CD4-positive, alpha-beta T cell treated with Interleukin-10 for 1 hour (primary cell): Measurements from ENCODE around the gene TMEM183A.

Source experiments
- DNase-seq: peaks from one replicate; pipeline ENCODE4 v3.0.0-alpha.2; 2020

TMEM183A gene

DNA sequence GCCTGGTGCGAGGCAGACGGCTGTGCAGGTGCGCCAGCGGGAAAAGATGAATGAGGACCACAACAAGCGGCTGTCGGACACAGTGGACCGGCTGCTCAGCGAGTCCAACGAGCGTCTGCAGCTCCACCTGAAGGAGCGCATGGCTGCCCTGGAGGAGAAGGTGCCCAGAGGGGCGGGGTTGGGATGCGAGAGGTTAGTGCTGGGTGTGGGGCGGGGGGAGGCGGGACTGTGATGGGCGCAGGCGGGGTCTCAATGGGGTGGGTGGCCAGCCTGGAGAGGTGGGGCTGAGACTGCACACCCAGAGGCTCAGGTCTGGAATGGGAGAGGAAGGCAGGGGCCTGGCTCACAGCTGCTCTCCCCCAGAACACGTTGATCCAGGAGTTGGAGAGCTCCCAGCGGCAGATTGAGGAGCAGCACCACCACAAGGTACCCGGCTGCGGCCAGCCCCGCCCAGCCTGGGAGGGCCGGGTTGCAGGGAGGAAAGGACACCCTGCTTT, 41.4 kb downstream of the TMEM183A start:
- no peak for DNase-seq

DNA sequence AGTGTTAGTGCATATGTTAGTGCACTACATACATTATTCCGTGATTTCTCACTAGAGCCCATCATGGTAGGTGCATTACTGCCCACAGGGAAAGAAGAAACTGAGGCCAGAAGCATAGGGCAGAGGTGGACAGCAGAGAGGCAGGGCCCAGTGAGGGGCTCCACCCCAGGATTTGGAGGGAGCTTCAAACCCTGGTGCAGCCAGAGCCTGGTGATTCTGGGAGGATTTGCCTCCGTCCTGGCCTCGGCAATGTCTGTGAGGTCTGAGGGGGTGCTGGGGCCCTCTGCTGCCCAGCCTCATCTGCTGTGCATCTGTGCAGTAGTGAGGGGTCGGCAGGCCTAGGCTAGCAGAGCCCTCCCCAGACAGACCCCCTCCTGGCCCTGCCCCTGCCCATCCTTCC, 41.9 kb downstream of the TMEM183A start:
- no peak for DNase-seq

GRCh38 chr1:203049576-203050180, 42.5 kb downstream of the TMEM183A start:
- no peak for DNase-seq

DNA sequence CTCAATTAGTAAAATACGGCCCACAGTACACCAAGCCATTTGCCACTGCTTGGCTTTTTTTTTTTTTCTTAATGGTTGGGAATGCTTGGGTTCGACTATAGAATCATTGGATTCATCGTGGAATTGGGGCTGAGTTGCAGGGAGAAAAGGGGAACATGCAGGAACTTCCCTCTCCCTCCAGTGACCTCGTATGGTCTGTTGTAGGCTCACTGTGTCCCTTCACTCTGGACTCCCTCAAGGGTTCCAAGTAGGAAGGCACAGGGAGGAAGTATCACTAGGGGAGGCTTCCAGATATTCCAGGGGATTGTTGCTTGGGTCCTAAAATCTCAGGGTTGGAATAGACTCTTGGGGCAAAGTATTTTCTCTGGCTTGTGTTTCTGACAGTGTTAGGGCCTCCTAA, 43.7 kb downstream of the TMEM183A start:
- no peak for DNase-seq

DNA sequence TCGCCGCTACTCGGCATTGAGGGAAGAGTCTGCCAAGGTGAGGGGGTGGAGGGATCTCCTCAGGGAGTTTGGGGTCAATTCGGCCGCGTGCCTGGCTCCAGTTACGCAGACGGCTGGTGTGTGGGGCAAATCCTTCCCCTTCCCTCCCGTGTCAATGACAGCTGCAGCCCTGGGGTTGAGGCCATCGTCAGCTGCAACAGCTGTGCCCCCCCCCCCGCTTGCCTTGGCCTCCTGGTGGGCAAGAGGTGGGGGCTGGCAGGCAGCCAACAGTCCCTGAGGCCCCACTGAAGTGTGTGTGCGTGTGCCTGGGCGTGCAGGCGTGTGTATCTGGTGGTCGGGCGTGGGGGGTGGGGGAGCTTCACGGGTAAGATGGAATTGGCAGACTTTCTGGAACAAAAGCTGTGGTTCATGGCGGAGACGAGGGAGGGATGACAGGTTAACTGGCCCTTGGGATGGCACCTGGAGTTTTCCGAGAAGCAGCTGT, 44.7 kb downstream of the TMEM183A start:
- no peak for DNase-seq

DNA sequence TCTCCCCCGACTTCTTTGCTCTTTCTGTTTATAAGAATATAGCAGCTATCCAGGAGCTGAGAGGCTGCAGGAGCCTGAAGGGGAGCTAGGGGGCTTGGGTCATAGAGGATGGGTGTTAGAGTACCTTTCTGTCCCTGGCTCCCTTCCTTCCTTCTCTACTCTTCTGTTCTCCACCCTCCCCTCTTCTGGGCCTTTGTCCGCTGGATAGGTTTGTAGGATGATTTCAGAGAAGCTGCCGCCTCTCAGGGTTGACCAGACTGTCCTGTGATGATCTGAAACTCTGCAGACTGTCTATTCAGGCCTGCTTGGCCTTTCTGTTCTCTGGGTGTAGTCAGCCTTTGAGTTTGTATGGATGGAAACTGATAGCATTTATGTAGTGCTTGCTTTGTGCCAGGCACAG, 45.4 kb downstream of the TMEM183A start:
- DNase-seq, result no peak

GRCh38 chr1:203054184-203054583, 47.0 kb downstream of the TMEM183A start:
- no peak for DNase-seq

GRCh38 chr1:203054642-203055041, 47.5 kb downstream of the TMEM183A start:
- no peak for DNase-seq

- DNase-seq, result no peak
Observed at GRCh38 chr1:203055161-203055799, 48.1 kb downstream of the TMEM183A start.

DNA sequence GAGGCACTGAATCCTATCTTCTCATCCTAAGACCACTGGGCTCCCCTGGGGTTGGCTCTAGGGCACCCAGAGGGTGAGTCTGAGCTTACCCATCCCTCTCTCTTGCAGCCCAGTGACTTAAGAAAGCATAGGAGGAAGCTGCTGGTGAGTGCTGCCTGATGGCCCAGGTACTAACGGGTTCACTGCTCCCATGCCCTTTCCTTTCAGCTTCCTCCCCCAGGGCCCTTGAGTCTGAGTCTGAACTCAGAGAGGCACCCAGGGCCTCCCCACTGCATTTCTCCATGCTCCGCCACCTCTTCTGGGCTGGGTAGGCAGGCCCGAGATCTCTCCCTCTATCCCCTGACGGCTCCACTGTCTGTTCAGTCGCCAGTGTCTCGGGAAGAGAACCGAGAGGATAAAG, 48.8 kb downstream of the TMEM183A start:
- DNase-seq, result no peak

DNA sequence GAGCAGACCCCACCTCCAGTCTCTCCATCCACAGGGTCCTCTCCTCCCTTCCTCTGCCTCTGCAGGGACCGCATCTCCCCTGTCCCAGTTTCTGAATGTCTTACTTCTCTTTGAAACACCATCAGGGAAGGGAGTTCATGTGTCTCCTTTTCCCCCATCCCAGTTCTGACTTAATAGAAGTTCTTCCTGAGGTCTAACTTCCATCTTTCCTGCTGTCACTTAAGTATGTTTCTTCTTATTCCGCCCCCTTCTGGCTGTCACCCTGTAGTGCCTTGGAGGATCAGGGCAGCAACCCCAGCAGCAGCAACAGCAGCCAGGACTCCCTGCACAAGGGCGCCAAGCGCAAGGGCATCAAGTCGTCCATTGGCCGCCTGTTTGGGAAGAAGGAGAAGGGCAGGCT, 49.3 kb downstream of the TMEM183A start:
- DNase-seq, result no peak

DNA sequence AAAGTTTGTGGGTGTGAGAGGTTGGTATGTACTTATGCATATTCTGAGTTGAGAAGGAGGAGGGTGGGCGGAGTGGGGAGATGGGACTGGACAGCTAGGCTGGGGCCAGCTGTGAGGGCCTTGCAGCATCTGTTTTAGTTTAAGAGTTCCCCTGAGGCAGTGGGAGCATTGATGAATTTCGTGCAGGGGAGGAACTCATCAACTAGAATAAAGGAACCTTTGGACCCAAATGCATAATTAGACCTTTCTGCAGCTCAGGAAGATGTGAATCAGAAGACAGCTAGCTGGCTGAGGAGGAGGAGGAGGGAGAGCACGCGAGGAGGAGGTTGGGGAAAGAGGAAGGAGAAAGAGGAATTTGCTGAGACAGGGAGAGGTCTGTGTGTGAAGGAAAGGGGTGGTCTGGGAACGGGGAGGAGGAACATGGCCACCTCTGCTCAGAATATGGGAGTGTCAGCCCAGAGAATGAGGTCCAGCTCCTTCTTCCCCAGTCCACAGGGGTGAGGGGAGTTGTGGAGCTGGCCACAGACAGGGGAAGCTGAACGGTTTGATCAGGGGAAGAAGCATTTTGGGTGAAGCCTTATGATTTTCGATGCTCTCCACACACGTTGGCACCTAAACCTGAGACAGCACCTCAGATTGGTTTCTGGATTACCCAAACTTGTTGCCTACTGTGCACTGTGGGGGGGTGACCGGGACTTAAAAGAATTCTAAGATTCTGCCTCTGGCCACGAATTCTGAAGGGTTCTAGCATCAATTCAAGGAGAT, 50.9 kb downstream of the TMEM183A start:
- no peak for DNase-seq

GRCh38 chr1:203058676-203058935, 51.4 kb downstream of the TMEM183A start:
- DNase-seq, result no peak

- DNase-seq, result no peak
Observed at GRCh38 chr1:203059485-203059884, 52.3 kb downstream of the TMEM183A start.

- DNase-seq, result no peak
Observed at GRCh38 chr1:203060115-203060514, 52.9 kb downstream of the TMEM183A start.

- no peak for DNase-seq
Observed at GRCh38 chr1:203063287-203063686, 56.1 kb downstream of the TMEM183A start.

DNA sequence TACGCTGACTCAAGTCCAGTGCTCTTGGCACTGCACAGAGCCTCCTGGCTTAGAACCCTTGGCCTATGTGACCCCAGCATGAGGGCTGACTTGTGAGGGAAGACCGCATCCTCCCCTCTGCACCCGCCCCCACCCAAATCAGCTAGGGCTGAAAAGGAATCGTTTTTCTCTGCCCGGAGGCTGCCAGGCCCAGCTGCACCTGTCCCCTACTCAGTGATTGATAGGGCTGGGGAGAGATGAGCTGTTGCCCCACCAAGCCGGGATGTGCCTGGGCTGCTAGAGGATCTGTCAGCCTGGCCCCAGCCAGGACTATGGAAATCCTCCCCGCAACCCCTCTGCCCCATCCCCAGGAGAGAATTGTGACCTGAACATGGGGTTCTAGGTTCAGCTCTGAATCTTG, 58.0 kb downstream of the TMEM183A start:
- DNase-seq, result no peak

GRCh38 chr1:203065986-203066385, 58.8 kb downstream of the TMEM183A start:
- DNase-seq, result no peak

DNA sequence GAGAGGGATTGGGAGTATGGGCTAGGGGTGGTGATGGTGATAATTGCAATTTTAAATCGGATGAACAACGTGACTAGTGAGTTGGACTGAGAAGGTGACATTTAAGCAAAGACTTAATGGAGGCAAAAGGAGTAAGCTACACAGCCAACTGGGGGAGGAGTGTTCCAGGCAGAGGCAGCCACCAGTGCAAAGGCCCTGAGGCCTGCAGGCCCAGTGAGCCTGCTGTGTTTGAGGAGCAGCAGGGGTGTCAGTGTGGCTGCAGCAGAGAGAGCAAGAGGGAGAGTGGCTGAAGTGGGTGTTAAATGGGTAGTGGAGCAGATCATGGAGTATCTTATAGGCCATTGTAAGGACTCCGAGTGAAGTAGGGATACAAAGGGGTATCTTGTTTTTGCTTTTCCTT, 59.8 kb downstream of the TMEM183A start:
- no peak for DNase-seq

DNA sequence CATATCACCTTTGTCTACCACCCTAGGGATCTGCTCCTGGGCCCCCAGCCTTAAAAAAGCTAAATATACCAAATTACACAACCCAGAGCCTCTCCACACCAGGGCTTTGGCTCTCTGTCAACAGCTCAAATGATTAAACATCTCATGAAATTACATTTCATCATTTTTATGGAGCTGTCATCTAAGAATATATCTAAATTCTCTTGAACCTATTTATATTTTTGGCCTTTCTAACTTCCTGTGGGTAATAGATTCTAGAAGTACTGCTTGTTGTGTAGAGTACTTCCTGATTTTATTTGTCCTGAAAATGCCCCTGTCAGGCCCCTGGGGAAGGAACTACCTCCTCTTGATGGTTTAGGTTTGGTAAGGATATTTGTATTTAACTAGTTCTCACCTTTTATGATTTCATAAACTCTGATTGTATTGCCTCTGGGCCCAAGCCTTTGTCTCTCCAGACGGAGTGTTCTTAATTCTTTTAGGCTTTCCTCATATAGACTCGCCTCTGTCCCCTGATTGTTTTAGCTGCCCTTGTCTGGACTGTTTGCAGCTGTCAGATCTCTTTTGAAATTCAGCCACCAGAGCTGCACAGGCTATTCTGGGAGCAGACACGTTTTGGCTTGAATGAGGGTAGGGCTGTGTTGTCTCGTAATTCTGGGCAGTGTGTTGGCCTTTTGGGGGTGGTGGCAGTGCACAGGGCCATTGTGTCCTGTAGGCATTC, 62.0 kb downstream of the TMEM183A start:
- no peak for DNase-seq

DNA sequence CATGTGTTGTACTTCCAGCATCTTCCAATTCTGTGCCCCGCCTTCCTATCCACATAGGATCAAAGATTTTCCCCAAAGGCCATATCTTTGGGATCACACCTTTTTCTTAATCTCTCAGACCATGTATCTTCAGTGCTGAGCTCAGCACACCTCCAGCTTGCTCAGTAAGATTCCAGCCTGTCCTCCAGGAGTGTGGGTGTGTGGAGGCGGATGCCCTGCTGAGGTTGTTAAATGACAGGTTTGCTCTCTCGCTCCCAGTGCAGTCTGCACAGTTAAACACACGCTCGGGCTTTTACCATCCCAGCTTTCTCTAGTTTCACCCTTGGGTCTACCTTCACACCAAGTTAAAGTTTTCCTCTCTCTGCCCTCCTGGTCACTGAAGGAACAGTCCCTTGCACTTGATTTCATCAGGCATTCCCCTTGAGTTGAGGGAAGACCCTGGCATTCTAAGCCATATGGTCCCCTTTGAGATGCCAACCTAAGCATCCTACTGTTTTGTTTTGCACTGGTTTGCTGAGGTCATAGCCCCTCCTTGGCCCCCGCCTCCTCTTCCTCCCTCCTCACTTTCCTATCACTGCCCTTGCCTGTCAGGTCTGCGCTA, 64.9 kb downstream of the TMEM183A start:
- DNase-seq, result no peak

- no peak for DNase-seq
Observed at GRCh38 chr1:203072911-203073310, 65.7 kb downstream of the TMEM183A start.

DNA sequence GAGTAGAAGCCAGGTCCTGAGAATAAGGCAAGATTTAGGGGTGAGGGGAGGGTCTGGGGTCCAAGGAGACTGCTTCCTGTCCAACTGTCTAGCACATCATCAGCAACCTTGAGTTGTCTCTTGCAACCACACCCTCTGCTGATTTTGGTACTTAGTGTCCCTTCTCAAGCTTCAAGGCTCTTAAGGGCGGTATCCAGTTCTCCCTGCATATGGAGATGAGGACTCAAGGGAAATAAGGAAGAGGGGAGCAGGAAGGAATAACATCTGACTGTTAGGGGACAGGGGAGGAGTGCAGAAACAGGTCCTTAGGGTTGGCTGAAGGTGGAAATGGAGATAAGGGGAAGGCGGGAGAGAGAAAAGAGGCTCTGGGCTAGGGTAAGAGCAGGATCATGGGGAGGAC, 66.3 kb downstream of the TMEM183A start:
- no peak for DNase-seq
